Measurements from ENCODE around the gene SMIM43.
"Not testable (repeated sequence)": the region's sequence is repeated elsewhere in the genome, so short reads cannot be mapped to it uniquely, and the experiment has no call there.

The SMIM43 gene

DNA sequence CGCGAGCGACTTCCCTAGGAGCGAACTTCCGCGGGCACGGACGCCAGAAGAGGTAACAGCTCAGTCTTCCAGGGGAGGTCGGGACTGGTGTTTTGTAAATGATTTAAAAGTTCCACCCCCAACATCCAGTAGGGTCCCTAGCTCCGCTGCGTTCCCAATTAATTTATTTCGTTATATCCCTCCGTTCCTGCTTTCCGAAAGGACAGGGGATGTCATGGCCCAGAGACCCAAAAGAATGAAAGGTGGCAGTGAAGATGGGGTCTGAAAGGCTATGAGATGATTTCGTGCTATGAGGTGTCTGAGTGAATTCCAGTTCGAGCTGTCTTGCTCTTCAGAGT, 373 bp upstream of the SMIM43 start:
- H3K4me3 ChIP-seq (replicated peaks; ENCODE audit: low read depth, low read length) = peak overlapping the region; percentile 55
- TF ChIP-seq, protein P1, sequence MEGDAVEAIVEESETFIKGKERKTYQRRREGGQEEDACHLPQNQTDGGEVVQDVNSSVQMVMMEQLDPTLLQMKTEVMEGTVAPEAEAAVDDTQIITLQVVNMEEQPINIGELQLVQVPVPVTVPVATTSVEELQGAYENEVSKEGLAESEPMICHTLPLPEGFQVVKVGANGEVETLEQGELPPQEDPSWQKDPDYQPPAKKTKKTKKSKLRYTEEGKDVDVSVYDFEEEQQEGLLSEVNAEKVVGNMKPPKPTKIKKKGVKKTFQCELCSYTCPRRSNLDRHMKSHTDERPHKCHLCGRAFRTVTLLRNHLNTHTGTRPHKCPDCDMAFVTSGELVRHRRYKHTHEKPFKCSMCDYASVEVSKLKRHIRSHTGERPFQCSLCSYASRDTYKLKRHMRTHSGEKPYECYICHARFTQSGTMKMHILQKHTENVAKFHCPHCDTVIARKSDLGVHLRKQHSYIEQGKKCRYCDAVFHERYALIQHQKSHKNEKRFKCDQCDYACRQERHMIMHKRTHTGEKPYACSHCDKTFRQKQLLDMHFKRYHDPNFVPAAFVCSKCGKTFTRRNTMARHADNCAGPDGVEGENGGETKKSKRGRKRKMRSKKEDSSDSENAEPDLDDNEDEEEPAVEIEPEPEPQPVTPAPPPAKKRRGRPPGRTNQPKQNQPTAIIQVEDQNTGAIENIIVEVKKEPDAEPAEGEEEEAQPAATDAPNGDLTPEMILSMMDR (IDR thresholded peaks at IDR 0.05; ENCODE audit: low read depth, low read length, missing control alignments) = no peak
- no peak for DNase-seq (ENCODE audit: extremely low read depth, low read depth)

DNA sequence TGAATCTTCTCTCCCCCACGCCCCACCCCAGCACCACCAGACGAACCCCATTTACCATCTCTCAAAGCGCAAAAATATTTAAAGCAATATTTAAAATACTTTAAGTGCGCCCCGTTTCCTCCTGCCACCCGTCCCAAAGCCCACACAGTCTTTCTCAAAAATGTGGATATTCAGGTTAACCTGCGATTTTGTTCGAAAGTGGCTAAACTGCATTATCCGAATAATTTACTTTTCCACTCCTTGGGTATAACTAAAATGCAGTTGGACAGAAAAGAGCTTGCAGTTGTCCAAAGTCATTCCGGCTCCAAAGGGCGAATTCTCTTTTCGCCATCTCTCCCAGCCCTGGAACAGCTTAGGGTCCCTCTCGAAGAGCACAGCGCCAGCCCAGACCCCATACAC, 662 bp downstream of the SMIM43 start:
- TF ChIP-seq, protein P1 (IDR thresholded peaks at IDR 0.05; ENCODE audit: low read depth, low read length, missing control alignments) = no peak
- DNase-seq (ENCODE audit: extremely low read depth, low read depth) = no peak
- peak overlapping the region; percentile 55 for H3K4me3 ChIP-seq (replicated peaks; ENCODE audit: low read depth, low read length)

DNA sequence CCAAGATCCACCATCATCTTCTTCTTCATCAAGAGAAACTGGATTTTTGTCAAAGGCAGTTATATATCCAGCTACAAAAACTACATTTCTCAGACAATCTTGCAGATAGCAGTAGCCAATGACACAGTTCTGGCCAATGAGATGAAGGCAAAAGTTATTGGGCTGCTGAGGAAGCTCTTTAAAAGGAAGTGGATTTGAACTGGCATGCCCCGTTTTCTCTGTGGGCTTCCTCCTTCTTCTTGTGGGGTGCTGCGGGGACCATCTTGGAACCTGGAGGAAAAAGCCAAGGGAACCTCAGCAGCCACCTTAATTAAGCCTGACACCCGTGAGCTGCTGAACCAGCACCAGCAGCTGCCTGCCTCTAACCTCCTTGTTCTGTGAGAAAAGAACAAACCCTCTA, 4.8 kb downstream of the SMIM43 start:
- TF ChIP-seq, protein P1 (IDR thresholded peaks at IDR 0.05; ENCODE audit: low read depth, low read length, missing control alignments) = no peak

DNA sequence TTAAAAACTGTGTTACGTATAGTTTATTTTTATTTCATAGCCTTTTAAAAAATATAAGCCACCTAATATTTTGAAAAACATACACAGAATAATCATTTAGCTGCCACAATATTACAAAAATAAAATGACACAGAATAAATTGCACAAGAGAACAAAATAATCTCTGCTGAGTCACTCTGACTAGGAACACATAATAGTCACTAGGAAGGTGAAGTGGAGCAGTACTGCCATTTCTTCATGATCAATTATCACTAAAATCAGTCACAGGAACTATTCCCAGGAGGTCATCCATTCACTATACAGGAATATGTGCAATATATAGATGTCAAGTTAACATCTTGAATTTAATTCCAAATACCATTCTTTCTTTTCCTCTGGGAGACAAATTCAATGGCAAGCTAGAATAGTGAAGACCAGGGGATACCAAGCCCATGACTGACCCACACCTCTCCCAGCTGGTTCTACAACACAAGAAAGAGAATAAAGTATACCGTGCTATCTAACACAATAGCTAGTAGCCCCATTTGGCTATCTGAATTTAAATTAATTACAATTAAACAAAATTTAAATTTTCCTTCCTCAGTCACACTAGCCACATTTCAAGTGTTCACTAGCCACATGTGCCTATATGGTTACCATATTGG, 5.9 kb downstream of the SMIM43 start:
- DNase-seq (ENCODE audit: extremely low read depth, low read depth) = no peak
- TF ChIP-seq, protein P1 (IDR thresholded peaks at IDR 0.05; ENCODE audit: low read depth, low read length, missing control alignments) = no peak
- no peak overlapping the region for H3K4me3 ChIP-seq (replicated peaks; ENCODE audit: low read depth, low read length)

More for the DNA sequence above, 4.8 kb downstream of the SMIM43 start:
- no peak overlapping the region for H3K4me3 ChIP-seq (replicated peaks; ENCODE audit: low read depth, low read length)
- no peak for DNase-seq (ENCODE audit: extremely low read depth, low read depth)

DNA sequence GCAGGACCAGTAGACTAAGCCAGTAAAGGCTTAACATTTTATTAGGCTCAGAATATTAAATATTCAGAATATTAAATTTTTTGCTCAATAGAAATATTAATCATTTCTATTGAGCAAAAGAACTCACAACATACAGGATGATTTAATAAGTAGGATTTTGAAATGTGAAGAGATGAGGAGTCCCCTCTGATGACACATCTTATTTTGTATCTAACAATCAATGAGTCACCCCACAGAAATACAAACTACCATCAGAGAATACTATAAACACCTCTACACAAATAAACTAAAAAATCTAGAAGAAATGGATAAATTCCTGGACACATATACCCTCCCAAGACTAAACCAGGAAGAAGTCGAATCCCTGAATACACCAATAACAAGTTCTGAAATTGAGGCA, 12.8 kb downstream of the SMIM43 start:
- DNase-seq (ENCODE audit: extremely low read depth, low read depth); H3K4me3 ChIP-seq (replicated peaks; ENCODE audit: low read depth, low read length): not testable (repeated sequence)

DNA sequence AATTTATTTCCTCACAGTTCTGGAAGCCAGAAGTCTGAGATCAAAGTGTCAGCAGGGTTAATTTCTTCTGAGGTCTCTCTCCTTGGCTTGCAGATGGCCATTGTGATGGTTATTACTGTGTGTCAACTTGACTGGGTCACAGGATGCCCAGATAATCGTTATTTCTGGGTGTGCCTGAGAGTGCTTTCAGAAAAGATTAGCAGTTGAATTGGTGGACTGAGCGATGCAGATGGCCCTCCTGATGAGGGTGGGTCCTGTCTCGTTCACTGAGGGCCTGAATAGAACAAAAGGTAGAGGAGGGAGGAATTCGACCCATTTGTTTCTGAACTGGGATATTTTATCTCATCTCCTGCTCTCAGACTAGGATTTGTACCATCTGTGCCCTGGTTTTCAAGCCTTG, 15.7 kb downstream of the SMIM43 start:
- TF ChIP-seq, protein P1 (IDR thresholded peaks at IDR 0.05; ENCODE audit: low read depth, low read length, missing control alignments) = no peak
- DNase-seq (ENCODE audit: extremely low read depth, low read depth) = no peak
- H3K4me3 ChIP-seq (replicated peaks; ENCODE audit: low read depth, low read length) = no peak overlapping the region

DNA sequence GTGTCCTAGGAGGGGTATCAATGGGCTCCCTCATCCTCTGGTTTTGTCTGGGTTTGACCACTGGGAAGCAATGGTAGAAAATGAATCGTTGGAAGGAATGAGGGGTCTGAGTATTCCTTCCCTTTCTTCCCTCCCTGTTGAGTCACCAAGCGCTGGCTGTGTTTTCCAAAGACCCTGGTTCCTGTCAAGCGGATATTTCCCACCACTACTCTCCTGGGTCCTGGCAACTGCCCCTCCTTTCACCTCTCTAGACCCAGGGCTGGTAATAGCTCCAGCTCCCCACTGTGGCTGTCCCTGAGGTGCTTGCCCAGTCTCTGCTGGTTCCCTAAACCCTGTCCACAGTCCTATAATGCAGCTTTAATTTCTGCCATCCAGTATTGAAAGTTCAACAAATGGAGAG, 22.2 kb downstream of the SMIM43 start:
- TF ChIP-seq, protein P1 (IDR thresholded peaks at IDR 0.05; ENCODE audit: low read depth, low read length, missing control alignments) = no peak
- no peak for DNase-seq (ENCODE audit: extremely low read depth, low read depth)
- H3K4me3 ChIP-seq (replicated peaks; ENCODE audit: low read depth, low read length) = no peak overlapping the region

All from HFF-Myc (cell line).